RKO (cell line): ENCODE results near the gene RPL27A.

Experiments
- DNase-seq: peaks from one replicate; pipeline ENCODE4 v3.0.0-alpha.2; 2016; ENCODE audit warnings: low spot score

Gene RPL27A

GRCh38 chr11:8674859-8675258, 7.7 kb upstream of the RPL27A start:
- no peak for DNase-seq

GRCh38 chr11:8676458-8676857, 6.1 kb upstream of the RPL27A start:
- DNase-seq, result no peak

- DNase-seq, result no peak
Measured at GRCh38 chr11:8679006-8679405, 3.6 kb upstream of the RPL27A start.

- DNase-seq, result peak; percentile 39
Measured at GRCh38 chr11:8681837-8682302, 722 bp upstream of the RPL27A start.

- DNase-seq, result peak; percentile 33
Measured at GRCh38 chr11:8683115-8683807, 669 bp downstream of the RPL27A start.

- DNase-seq, result no peak
Measured at GRCh38 chr11:8684600-8685290, 2.2 kb downstream of the RPL27A start.

GRCh38 chr11:8685306-8685705, 2.7 kb downstream of the RPL27A start:
- peak; percentile 37 for DNase-seq

GRCh38 chr11:8685820-8686219, 3.2 kb downstream of the RPL27A start:
- peak; percentile 28 for DNase-seq

GRCh38 chr11:8686325-8686724, 3.7 kb downstream of the RPL27A start:
- no peak for DNase-seq

- DNase-seq, result peak; percentile 99
Measured at GRCh38 chr11:8688414-8689362, 6.1 kb downstream of the RPL27A start.

- peak; percentile 49 for DNase-seq
Measured at GRCh38 chr11:8689726-8690255, 7.2 kb downstream of the RPL27A start.

- no peak for DNase-seq
Measured at GRCh38 chr11:8690374-8691342, 8.1 kb downstream of the RPL27A start.

GRCh38 chr11:8691601-8692000, 9.0 kb downstream of the RPL27A start:
- DNase-seq, result no peak

GRCh38 chr11:8692417-8692816, 9.8 kb downstream of the RPL27A start:
- no peak for DNase-seq

GRCh38 chr11:8693010-8693551, 10.5 kb downstream of the RPL27A start:
- DNase-seq, result no peak

- no peak for DNase-seq
Measured at GRCh38 chr11:8693555-8693954, 11.0 kb downstream of the RPL27A start.

- no peak for DNase-seq
Measured at GRCh38 chr11:8694137-8694536, 11.5 kb downstream of the RPL27A start.

- DNase-seq, result no peak
Measured at GRCh38 chr11:8697054-8697453, 14.5 kb downstream of the RPL27A start.

- no peak for DNase-seq
Measured at GRCh38 chr11:8698379-8698851, 15.8 kb downstream of the RPL27A start.

- no peak for DNase-seq
Measured at GRCh38 chr11:8698917-8699441, 16.4 kb downstream of the RPL27A start.
